Activated CD4-positive, CD25-positive, alpha-beta regulatory T cell treated with anti-CD3 and anti-CD28 coated beads, Interleukin-2, amount 50 U/mL, for 16 hours (primary cell): ENCODE results near the gene LRMDA.

Experiments used
- DNase-seq: peaks from one replicate; pipeline ENCODE4 v3.0.0-alpha.2; 2020; ENCODE audit warnings: low read depth, low spot score

The LRMDA gene

DNA sequence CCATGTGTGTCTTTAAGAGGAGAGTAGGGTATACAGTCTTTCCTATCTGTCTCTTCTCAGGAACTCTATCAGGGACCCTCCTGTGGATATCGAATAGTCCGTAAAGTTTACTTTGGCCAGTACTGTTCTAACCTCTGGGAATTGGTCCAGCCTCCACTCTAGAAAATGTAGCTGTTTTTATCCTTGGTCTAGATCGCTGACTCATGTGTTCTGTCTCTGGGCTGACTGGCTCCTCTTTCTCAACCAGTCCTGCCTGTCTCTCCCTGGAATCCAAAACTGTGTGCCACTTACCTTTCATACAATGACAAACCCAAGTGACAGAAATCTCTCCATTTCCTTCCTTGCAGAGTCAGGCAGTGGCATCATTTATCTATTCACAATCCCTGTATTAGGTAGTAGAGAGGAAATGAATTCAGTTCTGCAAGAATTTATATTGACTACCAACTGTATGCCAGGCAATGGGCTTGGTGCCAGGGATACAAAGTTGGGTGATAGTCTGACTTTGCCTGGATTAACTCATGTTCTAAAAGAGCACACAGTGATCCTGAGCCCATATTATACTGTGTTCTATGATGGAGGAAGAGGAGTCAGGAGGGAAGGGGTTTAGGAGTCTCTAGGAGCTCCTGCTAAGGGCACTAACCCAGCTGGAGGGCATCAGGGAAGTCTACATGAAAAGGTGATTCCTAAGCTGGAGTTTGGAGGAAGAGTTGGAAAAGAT lies 232.7 kb downstream of the LRMDA start:
- DNase-seq = no peak

DNA sequence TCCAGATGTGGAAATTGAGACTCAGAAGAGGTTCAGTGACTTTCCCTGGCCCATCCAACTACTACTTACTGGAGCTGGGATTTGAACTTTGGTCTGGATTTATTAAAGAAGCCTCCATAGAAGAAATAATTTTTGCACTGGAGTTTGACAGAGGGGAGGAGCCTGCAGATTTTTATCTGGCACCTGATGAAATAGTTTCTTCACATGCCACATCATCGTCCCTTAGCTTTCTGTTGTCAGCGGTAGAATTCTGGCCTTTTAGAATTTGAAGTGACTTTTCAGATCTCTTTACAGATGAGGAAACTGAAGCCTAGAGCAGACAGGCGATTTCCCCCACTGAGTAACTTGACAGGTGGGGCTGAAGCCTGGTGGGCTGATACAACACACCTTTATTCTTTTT lies 233.5 kb downstream of the LRMDA start:
- DNase-seq = no peak

DNA sequence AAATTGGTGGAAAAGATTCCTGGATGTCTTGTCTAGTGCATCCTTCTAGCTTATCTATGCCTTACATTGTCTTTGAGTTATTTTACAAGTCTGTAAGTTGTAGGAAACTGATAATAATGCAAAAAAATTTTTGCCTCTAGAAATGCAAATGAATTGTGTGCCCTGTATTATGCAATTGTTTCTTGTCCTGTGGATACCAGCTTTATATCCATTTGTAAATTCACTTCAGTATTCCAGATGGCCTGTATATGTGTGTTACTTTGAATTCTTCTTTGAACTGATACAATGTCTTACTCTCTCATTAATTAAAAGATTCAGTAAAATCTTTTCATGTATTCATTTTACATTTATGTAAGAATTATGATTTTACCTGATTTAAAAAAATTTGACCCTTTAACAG lies 234.3 kb downstream of the LRMDA start:
- DNase-seq = no peak

DNA sequence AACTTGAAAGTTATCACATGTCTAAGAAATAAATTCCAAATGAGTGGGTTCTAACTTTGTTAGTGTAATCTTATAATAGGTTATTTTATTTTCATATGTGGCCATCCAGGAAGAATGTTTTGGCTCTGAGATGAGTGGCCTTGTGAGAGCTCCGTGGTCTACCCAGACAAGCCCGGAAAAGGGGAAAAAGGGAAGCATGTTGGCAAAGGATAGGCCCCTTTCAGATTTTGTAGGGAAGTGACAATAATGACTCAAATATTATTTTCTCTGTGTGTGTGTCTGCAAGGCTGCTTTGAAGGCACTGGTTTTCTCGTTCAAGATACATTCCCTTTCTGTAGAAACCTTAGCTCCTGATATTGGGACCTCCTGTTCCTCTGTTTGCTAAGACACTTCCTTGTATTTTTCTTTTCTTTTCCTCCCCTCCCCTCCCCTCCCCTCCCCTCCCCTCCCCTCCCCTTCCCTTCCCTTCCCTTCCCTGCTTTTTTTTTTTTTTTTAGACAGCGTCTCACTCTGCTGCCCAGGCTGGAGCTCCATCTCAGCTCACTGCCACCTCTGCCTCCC lies 240.8 kb downstream of the LRMDA start:
- DNase-seq = no peak

DNA sequence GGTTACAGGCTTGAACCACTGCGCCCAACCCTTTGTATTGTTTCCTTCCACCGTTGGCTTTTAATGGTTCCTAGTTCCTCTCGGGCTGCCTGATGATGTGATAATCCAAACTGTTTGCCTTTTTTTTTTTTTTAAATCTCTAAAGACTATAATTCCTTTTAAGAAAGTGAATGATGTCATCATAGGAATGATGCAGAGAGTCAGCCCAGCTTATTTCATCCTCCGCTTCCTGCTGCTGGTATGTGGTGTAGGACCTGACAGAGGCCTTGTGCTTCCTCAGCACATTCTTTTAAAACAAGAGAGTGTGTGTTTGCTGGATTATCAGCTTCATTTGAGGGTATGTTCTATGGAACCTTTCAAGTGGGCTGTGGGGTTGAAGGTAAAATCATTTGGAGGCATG lies 241.4 kb downstream of the LRMDA start:
- DNase-seq = no peak

DNA sequence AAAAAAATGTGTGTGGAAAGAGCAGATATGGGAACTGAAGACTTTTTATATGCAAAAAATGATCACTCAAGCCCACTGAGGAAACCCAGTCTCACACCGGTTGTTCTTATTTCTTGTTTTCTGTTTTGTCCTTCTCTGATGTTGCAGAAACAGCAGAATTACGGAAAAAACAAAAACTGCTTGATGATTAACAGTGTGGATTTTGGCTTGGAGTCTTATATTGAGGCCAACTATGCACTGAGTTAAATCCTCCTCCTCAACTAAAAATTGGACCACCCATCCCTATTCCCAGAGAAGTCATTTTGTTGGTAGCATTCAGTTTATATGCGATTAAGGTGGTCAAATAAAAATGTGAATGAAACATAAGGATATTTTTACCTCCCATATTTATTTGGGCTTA lies 246.1 kb downstream of the LRMDA start:
- DNase-seq = no peak

DNA sequence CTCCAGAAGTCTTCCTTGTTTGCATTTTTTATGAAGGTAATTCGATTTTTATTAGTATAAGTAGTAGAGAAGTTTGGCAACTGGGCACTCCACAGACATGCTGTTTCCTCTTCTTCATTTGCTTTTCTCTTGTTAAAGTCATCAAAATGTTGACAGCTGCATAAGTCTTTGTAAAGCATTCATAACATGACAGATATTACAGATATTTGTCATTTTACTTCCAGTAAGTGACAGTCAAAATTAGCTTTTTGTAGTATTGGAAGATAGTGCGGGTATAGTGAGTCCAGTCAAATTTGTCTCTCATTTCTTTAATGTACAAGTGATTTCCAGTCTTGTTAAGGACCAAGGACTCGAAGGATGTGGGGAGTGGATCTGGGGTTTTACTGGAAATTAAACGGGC lies 247.1 kb downstream of the LRMDA start:
- DNase-seq = no peak

DNA sequence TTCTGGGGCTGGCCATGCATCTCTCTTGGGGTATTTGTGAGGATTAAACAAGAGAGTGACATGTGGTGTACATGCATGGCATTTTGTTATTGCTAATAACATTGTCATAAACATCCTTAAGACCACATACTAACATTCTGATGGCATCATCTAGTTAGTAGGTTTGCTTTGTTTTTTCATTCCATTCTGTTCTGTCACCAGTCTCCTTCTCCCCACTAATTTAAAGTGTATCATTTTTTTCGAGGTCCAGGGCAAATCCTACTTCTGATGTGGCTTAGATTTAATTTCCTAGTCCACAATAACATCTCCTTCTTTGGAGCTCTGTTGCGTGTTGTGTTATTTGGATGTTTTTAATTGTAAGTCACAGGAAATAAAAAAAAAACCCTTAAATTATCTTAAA lies 248.1 kb downstream of the LRMDA start:
- no peak for DNase-seq

DNA sequence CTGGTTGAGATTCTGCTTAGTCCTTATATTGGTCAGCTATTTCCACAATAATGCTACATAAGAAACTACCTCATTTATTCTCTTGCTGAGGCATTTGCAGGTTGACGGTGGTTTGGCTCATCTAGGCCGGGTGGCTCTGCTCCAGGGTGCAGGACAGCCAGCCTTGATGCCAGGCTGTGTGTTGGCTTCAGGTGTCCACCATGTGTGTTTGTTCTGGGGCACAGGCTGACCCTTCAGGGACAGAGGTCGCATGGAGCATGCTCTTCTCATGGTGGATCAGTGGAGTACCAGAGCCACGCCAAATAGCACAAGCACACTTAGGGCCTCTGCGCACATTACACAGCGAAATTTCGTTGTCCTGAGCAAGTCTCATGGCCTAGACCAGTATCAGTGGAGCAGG lies 249.9 kb downstream of the LRMDA start:
- no peak for DNase-seq

DNA sequence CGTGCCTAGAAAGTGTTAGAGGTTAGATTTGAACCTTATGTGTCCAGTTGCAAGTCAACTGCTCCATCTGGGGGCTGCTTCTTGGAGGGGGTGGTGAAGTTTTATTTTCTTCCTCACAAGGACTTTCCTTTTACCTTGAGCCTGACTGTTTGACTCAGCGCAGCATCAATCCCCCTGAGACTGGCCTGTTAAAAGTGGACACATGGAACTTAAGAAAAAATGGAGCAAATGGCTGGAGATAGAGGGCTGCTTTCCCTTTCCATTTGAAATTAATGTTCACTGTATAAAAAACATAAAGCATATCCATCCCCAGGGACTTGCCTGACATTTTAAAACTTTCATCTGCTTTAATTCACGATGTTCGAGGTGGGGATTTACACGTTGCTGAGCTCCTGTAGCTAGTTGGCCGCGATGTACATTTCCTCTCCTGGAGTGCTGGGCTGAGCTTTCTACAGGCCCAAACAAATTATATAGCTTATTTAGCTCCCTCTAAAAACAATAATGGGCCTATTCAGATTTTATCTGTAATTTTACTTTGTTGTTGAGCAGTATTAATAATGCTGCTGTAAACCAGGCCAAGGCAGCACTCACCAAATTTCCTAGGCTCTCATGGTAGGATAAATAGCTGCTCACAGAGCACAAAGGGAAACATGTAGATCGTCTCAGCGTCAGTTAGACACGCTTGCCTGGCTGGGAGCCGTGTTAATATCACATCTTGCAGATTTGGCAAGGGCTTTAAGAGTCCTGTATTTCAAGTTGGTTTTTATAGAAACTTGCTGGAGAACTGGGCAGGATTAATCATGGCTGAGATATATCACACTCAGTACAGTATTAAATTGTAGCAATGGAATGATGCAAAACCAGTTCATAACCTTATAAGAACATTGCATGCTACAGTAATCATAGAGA lies 251.5 kb downstream of the LRMDA start:
- DNase-seq = no peak

DNA sequence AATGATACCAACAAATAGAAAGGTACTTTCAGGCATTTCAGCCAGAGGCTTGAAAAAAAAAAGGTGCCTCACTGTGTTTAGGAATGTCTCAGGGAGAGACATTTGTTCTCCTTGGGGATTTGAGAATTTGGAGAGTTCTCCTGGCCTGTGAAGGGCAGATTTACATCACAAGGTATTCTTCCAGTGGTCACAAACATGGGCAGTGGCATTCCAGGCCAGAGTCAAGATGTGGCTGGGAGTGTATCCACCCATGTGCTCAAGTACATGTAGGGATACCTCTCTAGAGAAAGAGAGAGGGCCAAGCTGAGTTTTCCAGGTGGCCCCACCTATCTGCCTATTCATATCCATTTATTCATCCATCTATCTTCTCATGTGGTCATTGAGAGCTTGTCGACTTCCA lies 253.8 kb downstream of the LRMDA start:
- no peak for DNase-seq

DNA sequence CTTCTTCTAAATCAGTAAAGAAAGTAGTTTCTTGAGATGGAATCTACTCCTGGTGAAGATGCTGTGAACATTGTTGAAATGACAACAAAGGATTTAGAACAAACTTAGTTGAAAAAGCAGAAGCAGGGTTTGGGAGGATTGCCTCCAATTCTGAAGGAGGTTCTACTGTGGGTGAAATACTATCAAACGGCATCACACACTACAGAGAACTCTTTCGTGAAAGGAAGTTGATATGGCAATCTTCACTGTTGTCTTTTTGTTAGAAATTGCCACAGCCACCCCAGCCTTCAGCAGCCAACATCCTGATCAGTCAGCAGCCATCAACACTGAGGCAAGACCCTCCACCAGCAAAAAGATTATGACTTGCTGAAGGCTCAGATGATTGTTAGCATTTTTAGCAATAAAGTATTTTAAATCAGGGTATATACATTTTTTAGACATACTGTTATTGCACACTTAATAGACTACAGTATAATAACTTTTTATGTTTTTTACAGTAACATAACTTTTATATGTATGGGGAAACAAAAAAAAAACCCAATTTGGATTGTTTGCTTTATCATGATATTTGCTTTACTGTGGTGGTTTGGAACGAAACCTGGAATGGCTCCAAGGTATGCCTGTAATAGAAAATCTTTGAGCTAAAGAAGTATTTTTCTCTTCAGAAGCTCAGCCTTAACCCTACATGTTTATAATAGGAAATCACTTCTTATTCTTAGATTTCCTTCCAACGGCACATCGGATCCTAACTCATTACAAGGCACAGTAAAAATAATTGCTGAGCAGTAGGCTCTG lies 257.3 kb downstream of the LRMDA start:
- no peak for DNase-seq

DNA sequence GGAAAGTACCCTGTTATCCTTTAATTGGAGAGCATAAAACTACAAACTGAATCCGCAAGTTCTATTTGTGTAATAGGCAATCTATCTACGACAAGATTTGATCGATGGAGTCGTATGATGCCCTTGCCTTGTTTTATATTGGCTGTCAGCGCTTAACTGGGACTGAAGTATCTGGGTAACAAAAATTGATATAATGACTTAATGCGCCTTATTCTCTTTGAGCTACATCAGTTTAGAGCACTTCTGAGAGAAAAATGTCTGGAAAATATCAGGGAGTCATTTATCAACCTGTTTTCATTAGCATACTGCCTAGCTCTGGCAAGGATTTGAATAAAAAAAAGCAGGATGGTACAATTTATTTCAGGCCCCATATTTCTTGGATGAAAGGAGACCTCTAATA lies 262.1 kb downstream of the LRMDA start:
- no peak for DNase-seq

DNA sequence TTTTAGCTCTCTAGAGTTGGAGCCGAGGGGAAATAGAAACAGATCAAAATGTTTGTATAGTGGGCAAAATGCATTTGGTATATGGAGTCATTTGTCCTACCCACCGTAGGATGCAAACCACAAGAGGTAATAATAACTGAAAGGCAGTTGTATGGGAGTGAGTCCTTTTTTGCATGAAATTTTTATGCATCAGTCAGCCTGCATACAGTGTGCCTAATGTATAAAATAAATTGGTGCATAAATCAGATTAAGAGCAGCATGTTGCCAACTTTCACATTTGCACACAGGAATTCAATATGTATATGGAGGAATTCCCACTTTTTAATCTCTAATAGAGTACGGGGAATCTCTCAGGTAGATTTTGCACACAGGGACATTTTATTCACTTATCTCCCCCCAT lies 262.8 kb downstream of the LRMDA start:
- no peak for DNase-seq

DNA sequence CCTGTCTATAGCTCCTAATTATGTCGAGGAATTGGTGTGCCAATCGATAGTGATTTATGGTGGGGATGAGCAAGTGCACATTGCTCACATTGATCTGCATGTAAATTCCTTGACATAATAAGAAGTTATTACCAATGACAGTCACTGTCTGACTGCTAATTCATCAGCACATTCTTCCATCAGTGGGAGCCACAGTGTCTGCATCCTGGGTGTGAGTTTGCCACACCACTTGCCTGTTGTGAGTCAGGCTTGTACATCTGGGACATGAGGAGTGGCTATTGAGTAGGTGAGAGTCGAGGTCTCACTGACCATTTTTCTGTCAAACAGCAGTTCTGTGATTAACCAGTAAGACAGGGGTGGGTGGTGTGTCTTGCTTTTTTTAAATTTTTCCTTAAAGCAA lies 263.4 kb downstream of the LRMDA start:
- DNase-seq = no peak

DNA sequence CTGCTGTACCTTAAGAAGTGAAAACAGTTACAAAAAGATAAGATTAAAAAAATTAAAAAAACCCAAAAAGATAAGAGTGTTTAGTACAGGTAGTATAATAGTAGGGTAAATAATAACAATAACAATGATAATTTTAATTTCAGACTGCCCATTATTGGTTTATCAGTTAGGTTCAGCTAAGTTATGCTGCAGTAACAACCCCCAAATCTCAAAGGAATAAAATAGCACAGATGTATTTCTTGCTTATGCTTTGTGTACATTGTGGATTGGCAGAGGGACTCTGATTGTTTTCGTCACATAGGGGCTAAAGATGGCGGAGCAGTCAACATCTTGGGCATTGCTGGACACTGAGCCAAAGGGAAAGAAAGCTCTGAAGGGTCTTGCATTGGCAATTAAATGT lies 264.6 kb downstream of the LRMDA start:
- no peak for DNase-seq

DNA sequence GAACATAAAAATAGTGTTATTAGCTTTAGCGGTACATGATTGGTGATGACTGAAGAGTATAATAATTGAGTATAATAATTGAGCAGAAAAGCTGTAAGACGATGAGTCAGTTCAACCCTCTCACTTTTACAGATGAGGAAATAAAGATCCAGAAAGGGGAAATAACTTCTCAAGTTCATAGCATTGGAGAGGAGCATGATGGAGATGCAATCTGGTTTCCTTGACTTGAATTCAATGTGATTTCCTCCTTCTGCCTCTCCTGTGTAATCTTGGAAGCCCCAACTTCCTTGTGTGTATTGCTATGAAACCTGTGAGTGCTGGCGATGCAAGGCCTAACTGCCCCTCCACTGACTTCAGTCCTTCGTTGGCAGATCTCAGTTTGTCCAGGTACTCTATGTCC lies 265.1 kb downstream of the LRMDA start:
- no peak for DNase-seq

DNA sequence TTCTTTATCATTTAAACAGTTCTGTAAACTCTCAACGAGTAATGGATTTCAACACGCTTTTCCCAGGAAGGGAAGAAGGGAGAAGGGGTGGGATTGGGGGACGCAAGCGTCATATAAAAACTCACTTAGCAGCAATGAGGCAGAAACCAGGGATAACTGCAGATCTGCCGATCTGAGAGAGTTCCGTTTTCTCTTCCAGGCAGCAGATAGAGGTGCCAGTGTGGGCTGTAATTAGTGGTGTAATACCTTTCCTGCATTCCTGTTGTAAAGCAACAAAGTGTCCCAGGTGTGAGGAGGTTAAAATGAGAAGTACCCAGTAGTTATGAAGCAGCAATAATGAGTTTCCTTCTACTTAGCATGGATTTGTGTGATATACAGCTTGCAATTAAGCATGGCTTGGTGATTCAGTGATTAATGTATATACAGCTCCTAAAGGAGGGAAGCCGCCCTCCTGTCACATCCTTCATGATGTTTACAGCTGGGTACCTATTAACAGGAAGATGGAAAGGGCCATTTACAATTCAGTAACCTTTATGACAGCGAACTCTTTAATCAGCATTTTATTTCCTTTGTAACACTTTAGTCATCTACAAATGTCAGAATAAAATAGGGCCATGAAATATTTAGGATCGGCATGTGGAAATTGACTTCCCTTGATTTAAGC lies 271.9 kb downstream of the LRMDA start:
- DNase-seq = no peak

DNA sequence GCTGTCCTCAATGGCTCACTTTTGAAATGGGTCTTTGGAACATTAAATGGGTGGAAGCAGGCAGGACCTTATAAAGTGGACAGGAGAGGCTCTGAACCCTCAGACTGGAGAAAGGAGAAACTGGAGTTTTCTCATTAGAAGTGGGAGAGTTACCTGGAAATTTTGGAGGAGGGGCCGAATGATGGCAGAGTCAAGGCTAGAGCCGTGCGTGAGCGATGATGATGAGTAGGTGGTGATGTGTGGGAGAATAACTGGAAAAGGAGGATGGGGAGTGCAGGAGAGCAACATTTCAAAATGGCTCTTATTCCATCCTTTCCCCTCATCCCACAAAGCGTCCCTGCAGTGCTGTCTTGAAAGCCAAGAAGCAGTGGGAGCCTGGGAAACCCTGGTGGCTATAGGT lies 274.0 kb downstream of the LRMDA start:
- DNase-seq = no peak

DNA sequence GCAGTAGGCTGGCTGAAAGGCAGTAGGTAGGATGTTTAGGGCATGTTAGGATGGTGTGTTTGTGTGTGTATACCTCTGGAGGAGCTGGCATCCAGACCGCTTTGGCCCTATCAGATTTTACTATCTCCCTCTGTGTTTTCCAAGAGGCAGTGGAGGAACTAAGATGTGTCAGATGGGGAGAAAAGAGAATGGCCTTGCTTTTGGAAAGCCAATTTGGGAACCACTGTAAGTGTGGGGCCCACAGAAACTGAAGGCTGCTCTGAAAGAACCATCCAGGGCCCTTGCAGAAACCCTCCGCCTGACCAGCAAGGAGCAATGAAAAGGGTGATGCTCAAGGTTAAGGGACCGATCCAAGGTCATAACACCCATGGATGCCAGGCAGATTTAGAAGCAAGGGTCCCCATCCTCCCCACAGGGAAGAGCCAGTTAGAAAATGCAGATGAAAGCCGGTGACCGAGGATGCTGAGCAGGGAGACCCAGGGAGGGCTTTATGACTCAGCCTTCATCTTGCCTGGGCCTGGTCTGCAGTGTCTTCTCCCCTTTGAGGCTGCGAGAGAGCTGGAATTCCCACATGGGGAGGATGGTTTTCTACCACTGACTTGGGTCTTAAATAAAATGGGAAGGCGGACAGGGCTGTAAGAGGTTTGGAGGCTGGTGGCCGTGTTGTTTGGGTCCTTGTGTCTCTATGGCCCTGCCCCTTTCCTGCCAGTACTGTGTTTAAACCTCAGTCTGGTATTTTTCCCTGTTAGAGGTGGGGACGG lies 275.8 kb downstream of the LRMDA start:
- DNase-seq = no peak

DNA sequence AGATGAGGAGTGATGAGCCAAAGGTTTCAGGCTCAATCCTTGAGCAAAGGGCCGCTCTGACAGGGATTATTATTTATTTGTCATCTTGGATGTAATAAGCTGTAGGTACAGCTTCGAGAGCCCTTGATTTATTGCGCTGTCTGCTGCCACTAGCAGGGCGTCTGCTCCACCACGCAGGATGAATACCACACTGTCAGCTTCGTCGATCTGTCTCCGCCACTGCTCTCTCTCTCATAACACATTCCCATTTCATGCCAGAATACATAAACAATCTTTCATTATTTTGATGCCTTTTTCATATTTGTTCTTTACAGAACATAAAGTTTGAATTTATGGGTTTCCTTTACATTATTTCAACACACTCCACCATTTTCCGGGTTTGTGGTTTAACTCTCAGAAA lies 276.6 kb downstream of the LRMDA start:
- no peak for DNase-seq
